DND-41 (cell line): ENCODE data around the gene POLR2L.

Experiments used
- ATAC-seq: fragments of 200-7000 bp; cut with Tn5 transposase; 3 replicates; pipeline ENCODE4 v1.9.1; 2021; ENCODE audit warnings: low read depth; ENCODE audit not compliant: insufficient read depth
- DNase-seq: peaks from one replicate; pipeline ENCODE4 v3.0.0-alpha.2; 2020
- H2AFZ ChIP-seq: 2 replicates; pipeline ENCODE4 v1.6.0; 2012; ENCODE audit warnings: low read depth, low read length
- H3K27ac ChIP-seq: 2 replicates; pipeline ENCODE4 v1.5.1; 2012; ENCODE audit warnings: low read length, inconsistent platforms
- H3K27me3 ChIP-seq: fragments of 200-600 bp; sonication (generic); 2 replicates; pipeline ENCODE4 v1.6.0; 2012; ENCODE audit warnings: low read length, mild to moderate bottlenecking, inconsistent platforms; ENCODE audit not compliant: insufficient read depth, poor library complexity
- H3K36me3 ChIP-seq: 2 replicates; pipeline ENCODE4 v1.5.1; 2012; ENCODE audit warnings: low read length, inconsistent platforms; ENCODE audit not compliant: insufficient read depth
- H3K4me1 ChIP-seq: 2 replicates; pipeline ENCODE4 v1.5.1; 2012; ENCODE audit warnings: mild to moderate bottlenecking, low read length; ENCODE audit not compliant: insufficient read depth
- H3K4me2 ChIP-seq: 2 replicates; pipeline ENCODE4 v1.6.0; 2012; ENCODE audit warnings: mild to moderate bottlenecking, moderate library complexity, low read length, inconsistent platforms; ENCODE audit not compliant: insufficient read depth
- H3K4me3 ChIP-seq, 2 experiments: fragments of 200-600 bp in 1 of 2; shearing (Covaris generic) in 1 of 2; 2 replicates each; pipeline ENCODE4 v1.5.1; 2012 to 2016; ENCODE audit warnings: inconsistent platforms in 2 of 2, low read length in 2 of 2, mild to moderate bottlenecking in 2 of 2, low read depth in 1 of 2, moderate library complexity in 1 of 2
- H3K79me2 ChIP-seq: 2 replicates; pipeline ENCODE4 v1.6.0; 2012; ENCODE audit warnings: low read length, inconsistent platforms; ENCODE audit not compliant: insufficient read depth
- H3K9ac ChIP-seq: 2 replicates; pipeline ENCODE4 v1.6.0; 2012; ENCODE audit warnings: low read depth, mild to moderate bottlenecking, inconsistent platforms, low read length, moderate library complexity
- H3K9me3 ChIP-seq: 2 replicates; pipeline ENCODE4 v1.5.1; 2012; ENCODE audit warnings: low read length, moderate library complexity, mild to moderate bottlenecking, inconsistent platforms; ENCODE audit not compliant: insufficient read depth, severe bottlenecking
- H4K20me1 ChIP-seq: 2 replicates; pipeline ENCODE4 v1.6.0; 2012; ENCODE audit warnings: low read length; ENCODE audit not compliant: insufficient read depth
- CTCF ChIP-seq: IDR thresholded peaks from 2 replicates; pipeline ENCODE4 v1.5.1; 2012; ENCODE audit warnings: borderline replicate concordance, low read length, moderate library complexity, mild to moderate bottlenecking; ENCODE audit not compliant: poor library complexity, severe bottlenecking; ENCODE audit errors: extremely low read depth
- EZH2 ChIP-seq: IDR thresholded peaks from 3 replicates; pipeline ENCODE4 v1.6.1; 2012; ENCODE audit warnings: borderline replicate concordance, low read depth, mild to moderate bottlenecking, moderate library complexity, low read length, inconsistent platforms; ENCODE audit not compliant: severe bottlenecking

Gene POLR2L

GRCh38 chr11:889257-889656 lies 46.9 kb upstream of the POLR2L start:
- Histone ChIP-seq H3K27me3 (no peaks in the 10 kb centered on the region), H3K27ac (no peak overlapping the region), H3K79me2 (no peaks in the 10 kb centered on the region), H3K9ac (no peak overlapping the region), H3K36me3 (peaks cover 66% of the 10 kb centered on the region), H2AFZ (no peak overlapping the region), H4K20me1 (peaks cover 59% of the 10 kb centered on the region), H3K4me3 (no peak overlapping the region), H3K4me2 (no peak overlapping the region), H3K4me1 (no peaks in the 10 kb centered on the region), H3K9me3 (no peaks in the 10 kb centered on the region)
- DNase-seq (no peak), ATAC-seq (no peak)
- no peak for TF ChIP-seq CTCF
- no peak for TF ChIP-seq EZH2

GRCh38 chr11:888310-889212 lies 46.2 kb upstream of the POLR2L start:
- ATAC-seq (no peak), DNase-seq (no peak)
- TF ChIP-seq EZH2 (no peak), CTCF (no peak)
- Histone ChIP-seq H3K4me3 (no peak overlapping the region), H4K20me1 (peaks cover 57% of the 10 kb centered on the region), H3K9ac (no peak overlapping the region), H3K27ac (no peak overlapping the region), H3K27me3 (no peaks in the 10 kb centered on the region), H3K4me2 (no peak overlapping the region), H2AFZ (no peak overlapping the region), H3K79me2 (no peaks in the 10 kb centered on the region), H3K4me1 (no peaks in the 10 kb centered on the region), H3K36me3 (peaks cover 73% of the 10 kb centered on the region), H3K9me3 (no peaks in the 10 kb centered on the region)

DNA sequence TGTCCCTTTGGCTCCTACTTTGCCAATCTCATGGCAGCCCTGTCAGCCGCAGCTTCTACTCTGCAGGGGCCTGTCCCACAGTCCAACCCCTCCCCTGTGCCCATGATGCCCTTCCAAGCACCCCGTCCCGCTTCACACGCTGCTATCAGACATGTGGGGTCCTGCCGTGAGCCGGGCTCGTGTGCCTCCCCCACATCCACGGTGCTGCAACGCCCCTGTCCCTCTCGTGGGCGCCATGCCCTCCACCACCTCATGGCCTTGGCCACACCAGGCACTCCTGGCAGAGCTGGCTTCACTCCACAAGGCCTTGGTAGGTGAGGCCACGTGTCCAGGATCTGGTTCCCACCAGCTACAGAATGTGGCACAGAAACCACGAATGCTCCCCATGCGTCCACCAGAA lies 45.3 kb upstream of the POLR2L start:
- Histone ChIP-seq H3K27ac (no peak overlapping the region), H3K36me3 (peaks cover 75% of the 10 kb centered on the region), H3K4me2 (no peak overlapping the region), H3K79me2 (no peaks in the 10 kb centered on the region), H3K4me1 (no peaks in the 10 kb centered on the region), H3K9ac (no peak overlapping the region), H3K27me3 (no peaks in the 10 kb centered on the region), H3K9me3 (no peaks in the 10 kb centered on the region), H4K20me1 (peaks cover 59% of the 10 kb centered on the region), H3K4me3 (no peak overlapping the region), H2AFZ (no peak overlapping the region)
- ATAC-seq (no peak), DNase-seq (no peak)
- TF ChIP-seq CTCF, result no peak
- TF ChIP-seq EZH2, result no peak
